Adrenal gland (tissue), 12 donors: ENCODE data around the gene TEAD1. TPM values are rescaled to one million over a fixed set of nuclear protein-coding genes. Genes with fewer than 3 reads are reported as not detected.

Experiments
- DNase-seq, 7 donors: peaks; one replicate each; pipeline ENCODE4 v3.0.0-alpha.2; 2019 to 2020
- H3K27ac ChIP-seq, 5 donors: fragments of 200-600 bp; sonication (generic) in 4 of 5; 1 replicate in 3 of 5; 2 replicates in 2 of 5; pipeline versions ENCODE4 v1.5.1 to v1.8.0; 2016 to 2020; ENCODE audit warnings: mild to moderate bottlenecking in 1 of 5
- H3K27me3 ChIP-seq: fragments of 200-600 bp; 2 replicates; pipeline ENCODE4 v1.8.0; 2021
- H3K36me3 ChIP-seq, 2 donors: fragments of 200-600 bp; replicated peaks in 1 of 2; 1 replicate in 1 of 2; 2 replicates in 1 of 2; pipeline versions ENCODE4 v1.5.1 to v1.8.0; 2018 to 2022
- H3K4me1 ChIP-seq, 2 donors: fragments of 200-600 bp; replicated peaks in 1 of 2; 1 replicate in 1 of 2; 2 replicates in 1 of 2; pipeline versions ENCODE4 v1.5.1 to v1.8.0; 2018 to 2021
- H3K4me3 ChIP-seq, 4 donors: fragments of 200-600 bp; sonication (generic) in 3 of 4; one replicate each; pipeline ENCODE4 v1.5.1; 2016 to 2018
- H3K9me3 ChIP-seq, 3 donors: fragments of 200-600 bp; sonication (generic) in 1 of 3; replicated peaks in 1 of 3; 1 replicate in 2 of 3; 2 replicates in 1 of 3; pipeline versions ENCODE4 v1.5.1 to v1.8.0; 2016 to 2021
- POLR2A ChIP-seq, 2 donors: fragments of 450-650 bp; IDR thresholded peaks; one replicate each; pipeline ENCODE4 v1.6.1; 2017; ENCODE audit warnings: antibody characterized with exemption in 2 of 2, mild to moderate bottlenecking in 2 of 2, moderate library complexity in 1 of 2
- WGBS, 4 donors: extraction: QIAGEN DNeasy Blood & Tissue Kit in 2 of 4; methylation state at CpG; one replicate each; pipeline versions ENCODE4 v1.1.5 to v1.1.7; 2013 to 2017; 5-methylcytosine and 5-hydroxymethylcytosine counted together
- intact Hi-C, 2 donors: fragments of 100-400 bp; cut with DNase I; formaldehyde crosslinking; loops; one replicate each; pipeline versions ENCODE4 v1.14.1 to v1.15.0; 2022 to 2023
- polyA plus RNA-seq, 3 donors: library from polyadenylated mRNA; stranded (reverse); fragments of 200-250 nt in 2 of 3; fragments of 350-450 nt in 1 of 3; fragmentation: Illumina TruSeq in 1 of 3; extraction: RNeasy Lipid Tissue Mini Kit (QIAGEN cat#74804) in 1 of 3; gene quantifications; one replicate each; pipeline ENCODE4 v1.2.3, GENCODE V29; 2013 to 2014
- total RNA-seq, 9 donors: library from RNA; depleted of rRNA in 4 of 9; stranded (reverse); fragments of >200 nt in 4 of 9; fragments of 120-200 nt in 1 of 9; fragmentation: NEBNext Ultra II Directional in 1 of 9; extraction: Animal tissue kit (Norgen Biotek cat#: 25700) in 1 of 9; gene quantifications; one replicate each; pipeline versions ENCODE4 v1.1.0 to v1.2.4, GENCODE V29; 2013 to 2023
- TF ChIP-seq, protein P1 (sequence below), 6 experiments: fragments of 450-650 bp in 4 of 6; fragments of 200-600 bp in 2 of 6; sonication (generic) in 1 of 6; IDR thresholded peaks; 1 replicate in 5 of 6; 2 replicates in 1 of 6; pipeline versions ENCODE4 v1.5.1 to v1.8.0; 2016 to 2021; ENCODE audit warnings: antibody characterized with exemption in 6 of 6, mild to moderate bottlenecking in 2 of 6, moderate library complexity in 1 of 6
- donor health status: healthy with polysubstance abuse.
- donor health status: Bipolar disorder and iron deficiency.
- donor health status: DM: yes; HTN: yes; CAD: no.
- donor health status: DM: no; HTN: no; CAD: no.
- donor health status: DM: no; HTN: no; CAD: no.
- donor health status: DM: yes; HTN: yes; CAD: no.

TEAD1 gene
- total and polyA plus RNA-seq, 12 donors: 3.9 to 49.9 (median 35.1) TPM

GRCh38 chr11:12681466-12681865 is 7.2 kb downstream of the TEAD1 start:
- TF ChIP-seq, protein P1, sequence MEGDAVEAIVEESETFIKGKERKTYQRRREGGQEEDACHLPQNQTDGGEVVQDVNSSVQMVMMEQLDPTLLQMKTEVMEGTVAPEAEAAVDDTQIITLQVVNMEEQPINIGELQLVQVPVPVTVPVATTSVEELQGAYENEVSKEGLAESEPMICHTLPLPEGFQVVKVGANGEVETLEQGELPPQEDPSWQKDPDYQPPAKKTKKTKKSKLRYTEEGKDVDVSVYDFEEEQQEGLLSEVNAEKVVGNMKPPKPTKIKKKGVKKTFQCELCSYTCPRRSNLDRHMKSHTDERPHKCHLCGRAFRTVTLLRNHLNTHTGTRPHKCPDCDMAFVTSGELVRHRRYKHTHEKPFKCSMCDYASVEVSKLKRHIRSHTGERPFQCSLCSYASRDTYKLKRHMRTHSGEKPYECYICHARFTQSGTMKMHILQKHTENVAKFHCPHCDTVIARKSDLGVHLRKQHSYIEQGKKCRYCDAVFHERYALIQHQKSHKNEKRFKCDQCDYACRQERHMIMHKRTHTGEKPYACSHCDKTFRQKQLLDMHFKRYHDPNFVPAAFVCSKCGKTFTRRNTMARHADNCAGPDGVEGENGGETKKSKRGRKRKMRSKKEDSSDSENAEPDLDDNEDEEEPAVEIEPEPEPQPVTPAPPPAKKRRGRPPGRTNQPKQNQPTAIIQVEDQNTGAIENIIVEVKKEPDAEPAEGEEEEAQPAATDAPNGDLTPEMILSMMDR (IDR thresholded peaks at IDR 0.05): no peak
- no peak for TF ChIP-seq POLR2A (IDR thresholded peaks at IDR 0.05)
- intact Hi-C loops: no loop called here
- H3K4me1 ChIP-seq: peaks cover 15 to 36% of the 10 kb centered on the region in 2 donors
- H3K27me3 ChIP-seq: no peaks in the 10 kb centered on the region
- no peak for DNase-seq
- WGBS, 4 donors: 94 to 100% (median 97%) methylated on average over 4 of the region's 4 CpGs
- no peak overlapping the region for H3K27ac ChIP-seq
- no peaks in the 10 kb centered on the region for H3K9me3 ChIP-seq
- no peak overlapping the region for H3K4me3 ChIP-seq
- no peaks in the 10 kb centered on the region for H3K36me3 ChIP-seq

GRCh38 chr11:12682288-12682687 is 8.1 kb downstream of the TEAD1 start:
- Histone ChIP-seq H3K4me3 (no peak overlapping the region), H3K27ac (no peak overlapping the region), H3K36me3 (no peaks in the 10 kb centered on the region), H3K9me3 (no peaks in the 10 kb centered on the region), H3K4me1 (peaks cover 9 to 35% of the 10 kb centered on the region in 2 donors), H3K27me3 (no peaks in the 10 kb centered on the region)
- no peak for DNase-seq
- 78 to 80% (median 79%) methylated on average over 8 of the region's 8 CpGs for WGBS, 4 donors
- intact Hi-C loops: no loop called here
- TF ChIP-seq, protein P1 (IDR thresholded peaks at IDR 0.05): no peak

- no peak for TF ChIP-seq POLR2A (IDR thresholded peaks at IDR 0.05)
- TF ChIP-seq, protein P1 (IDR thresholded peaks at IDR 0.05): no peak
- peaks cover 6 to 40% of the 10 kb centered on the region in 2 donors for H3K4me1 ChIP-seq
- H3K4me3 ChIP-seq: no peak overlapping the region
- no peaks in the 10 kb centered on the region for H3K36me3 ChIP-seq
- no peaks in the 10 kb centered on the region for H3K9me3 ChIP-seq
- intact Hi-C loops: no loop called here
- no peak for DNase-seq
- WGBS, 4 donors: 84 to 89% (median 86%) methylated on average over 10 of the region's 10 CpGs
- H3K27me3 ChIP-seq: no peaks in the 10 kb centered on the region
- H3K27ac ChIP-seq: no peak overlapping the region
Measured at GRCh38 chr11:12682737-12683500, 8.7 kb downstream of the TEAD1 start.

DNA sequence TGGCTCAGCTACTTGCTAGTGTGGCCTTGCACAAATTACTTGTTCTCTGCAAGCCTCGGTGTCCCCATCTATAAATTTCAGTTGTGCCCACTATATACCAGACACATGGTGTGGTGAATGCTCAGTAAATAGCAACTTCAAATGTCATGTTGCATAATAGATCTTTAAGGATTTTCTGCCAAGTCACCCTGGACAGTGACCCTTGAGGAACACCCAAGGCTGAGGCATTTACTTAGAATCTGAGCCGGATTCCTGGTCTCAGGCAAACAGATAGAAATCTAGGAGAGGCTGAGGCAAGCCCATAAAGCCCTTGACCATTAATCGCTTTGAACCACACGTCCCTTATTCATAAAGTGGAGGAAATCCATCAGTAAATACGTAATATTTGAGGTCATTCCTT is 9.7 kb downstream of the TEAD1 start:
- Histone ChIP-seq H3K4me1 (peaks cover 9 to 40% of the 10 kb centered on the region in 2 donors), H3K4me3 (no peak overlapping the region), H3K36me3 (no peaks in the 10 kb centered on the region), H3K27me3 (no peaks in the 10 kb centered on the region), H3K27ac (no peak overlapping the region), H3K9me3 (no peaks in the 10 kb centered on the region)
- 48 to 75% (median 60%) methylated on average over 5 of the region's 5 CpGs for WGBS, 4 donors
- DNase-seq: no peak
- TF ChIP-seq POLR2A (IDR thresholded peaks at IDR 0.05): no peak
- TF ChIP-seq, protein P1 (IDR thresholded peaks at IDR 0.05): no peak
- intact Hi-C loops: no loop called here
